ENCODE data around the gene FRMD1.

Gene FRMD1

GRCh38 chr6:168043848-168044415, 35.1 kb downstream of the FRMD1 start:
- no peak for DNase-seq (ENCODE audit: low read depth in 1 of 2, low spot score in 1 of 2)

DNA sequence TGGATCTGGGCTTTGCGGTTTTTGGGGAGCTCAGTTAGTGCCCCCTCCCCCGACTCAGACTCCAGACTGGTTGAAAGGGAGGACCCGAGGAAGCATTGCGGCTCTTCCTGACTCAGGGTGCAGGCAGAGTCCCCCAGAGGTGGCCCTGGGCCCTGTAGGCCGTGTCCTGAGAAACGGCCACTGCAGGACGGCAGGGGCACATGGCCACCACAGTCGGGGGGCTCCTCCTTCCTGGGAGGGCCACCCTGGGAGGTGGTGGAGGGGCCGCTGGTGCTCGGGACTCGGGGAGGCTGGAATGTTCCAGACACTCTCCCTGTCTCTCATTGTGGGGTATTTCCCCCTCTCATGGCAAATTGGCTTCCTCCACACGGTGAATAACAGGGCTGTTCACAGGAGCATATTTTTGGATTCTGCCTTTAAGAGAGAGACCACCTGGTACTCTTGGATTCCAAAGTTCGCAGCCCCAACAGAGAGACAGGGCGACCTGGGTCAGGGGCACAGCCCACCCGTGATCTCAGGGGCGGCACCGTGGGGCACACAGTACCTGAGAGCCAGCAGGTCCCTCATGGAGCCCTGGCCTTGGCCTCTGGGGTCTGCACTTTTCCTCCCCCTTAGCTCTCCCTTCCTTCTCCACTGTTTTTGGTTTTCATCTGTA, 35.7 kb downstream of the FRMD1 start:
- DNase-seq (ENCODE audit: low read depth in 1 of 2, low spot score in 1 of 2), result no peak

GRCh38 chr6:168042426-168043192, 36.4 kb downstream of the FRMD1 start:
- no peak for DNase-seq (ENCODE audit: low read depth in 1 of 2, low spot score in 1 of 2)

DNA sequence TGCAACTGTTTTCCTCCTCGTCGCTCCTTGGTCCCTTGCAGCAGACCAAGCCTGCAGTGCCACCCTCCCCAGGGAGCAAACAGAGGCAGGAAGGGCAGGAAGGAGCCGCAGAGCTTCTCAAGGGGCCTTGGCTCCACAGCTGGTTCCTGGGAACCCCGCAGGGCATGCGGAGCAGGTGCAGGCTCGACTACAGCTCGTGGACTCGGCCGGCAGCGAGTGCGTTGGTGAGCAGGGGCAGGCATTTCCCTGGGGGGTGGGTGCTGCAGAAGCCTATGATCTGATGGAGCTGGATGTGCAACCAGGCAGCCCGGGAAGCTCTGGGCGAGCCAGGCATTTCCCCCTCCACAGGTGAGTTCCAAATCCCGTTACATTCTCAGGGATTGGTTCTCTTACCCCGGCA, 37.1 kb downstream of the FRMD1 start:
- DNase-seq (ENCODE audit: low read depth in 1 of 2, low spot score in 1 of 2), result no peak

- DNase-seq (ENCODE audit: low read depth in 1 of 2, low spot score in 1 of 2), result no peak
Observed at GRCh38 chr6:168040856-168041496, 38.0 kb downstream of the FRMD1 start.

DNA sequence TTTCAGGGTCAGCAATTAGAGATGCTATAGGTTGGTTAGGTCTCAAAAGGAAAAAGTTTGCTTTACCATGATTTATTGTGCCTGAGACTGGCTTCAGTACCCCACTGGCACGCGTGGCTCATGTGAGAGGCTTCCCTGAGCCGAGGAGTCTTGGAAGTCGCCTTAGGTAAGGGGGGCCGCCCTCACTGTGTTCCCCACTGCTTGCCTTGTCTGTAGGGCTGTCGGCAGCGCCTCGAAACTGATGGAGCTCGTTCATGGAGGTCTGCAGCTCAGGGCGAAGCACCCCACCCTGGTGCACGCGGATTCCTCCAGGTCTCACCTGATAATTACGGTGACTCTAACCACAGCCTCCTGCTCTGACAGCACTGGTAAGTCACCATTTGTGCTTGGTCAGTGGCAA, 39.2 kb downstream of the FRMD1 start:
- DNase-seq (ENCODE audit: low read depth in 1 of 2, low spot score in 1 of 2), result no peak

DNA sequence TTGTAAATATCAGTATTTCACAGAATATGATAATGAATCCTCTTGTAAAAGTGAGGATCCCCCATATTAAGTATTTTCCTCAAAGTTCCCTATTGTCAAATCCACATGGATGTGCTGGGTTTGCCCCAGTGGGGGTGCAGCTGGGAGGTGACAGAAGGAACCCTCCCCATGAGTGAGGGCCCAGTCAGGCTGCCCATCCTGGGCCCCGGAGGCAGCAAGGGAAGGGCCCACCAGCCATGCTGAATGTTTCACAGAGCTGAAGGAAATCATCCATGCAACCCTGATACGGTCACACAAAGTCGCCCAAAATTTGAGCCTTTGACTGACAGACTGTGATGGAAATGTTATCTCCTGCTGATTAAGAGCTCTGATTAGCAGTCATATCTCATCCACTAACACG, 39.7 kb downstream of the FRMD1 start:
- no peak for DNase-seq (ENCODE audit: low read depth in 1 of 2, low spot score in 1 of 2)

DNA sequence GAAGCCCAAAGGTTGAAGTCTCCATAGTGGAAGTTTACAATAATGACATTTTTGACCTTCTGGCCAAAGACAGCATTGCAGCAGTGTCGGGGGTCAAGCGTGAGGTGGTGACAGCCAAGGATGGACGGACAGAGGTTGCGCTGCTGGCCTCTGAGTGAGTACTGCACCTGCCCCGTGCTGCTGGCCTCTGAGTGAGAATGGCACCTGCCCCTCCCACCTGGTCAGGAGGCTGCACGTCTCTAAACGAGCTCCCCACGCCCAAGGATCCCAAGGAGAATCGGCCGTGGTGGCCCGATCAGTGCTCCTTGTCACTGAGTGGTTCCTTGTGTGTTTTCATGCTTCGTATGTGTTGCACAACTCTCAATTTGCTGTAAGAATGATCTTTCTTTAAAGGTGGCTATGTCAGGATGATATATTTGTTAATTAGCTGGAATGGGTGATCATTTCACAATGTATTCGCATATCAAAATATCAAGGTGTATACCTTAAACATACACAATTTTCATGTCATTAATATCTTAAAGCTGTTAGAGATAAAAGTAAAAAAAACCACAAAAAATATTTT, 40.4 kb downstream of the FRMD1 start:
- DNase-seq (ENCODE audit: low read depth in 1 of 2, low spot score in 1 of 2), result no peak

GRCh38 chr6:168037856-168038255, 41.2 kb downstream of the FRMD1 start:
- no peak for DNase-seq (ENCODE audit: low read depth in 1 of 2, low spot score in 1 of 2)

DNA sequence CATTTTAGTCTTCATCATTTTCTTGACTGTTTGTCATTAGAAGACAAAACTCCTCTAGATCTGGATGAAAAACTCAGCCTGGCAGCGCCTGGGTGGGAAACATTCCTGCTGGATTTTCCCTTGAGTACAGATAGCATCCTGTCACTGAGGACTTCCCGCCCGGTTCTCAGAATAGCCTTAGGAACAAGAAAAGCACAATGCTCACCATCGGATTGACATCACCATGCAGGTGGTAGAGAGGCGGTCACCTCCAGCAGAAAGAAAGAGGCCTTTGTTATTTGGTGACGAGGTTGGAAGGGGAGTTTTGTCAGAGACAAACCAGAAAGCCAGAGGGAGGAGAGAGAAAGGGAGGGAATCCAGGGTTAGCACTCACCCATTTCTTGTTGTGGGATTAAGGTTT, 41.8 kb downstream of the FRMD1 start:
- no peak for DNase-seq (ENCODE audit: low read depth in 1 of 2, low spot score in 1 of 2)

DNA sequence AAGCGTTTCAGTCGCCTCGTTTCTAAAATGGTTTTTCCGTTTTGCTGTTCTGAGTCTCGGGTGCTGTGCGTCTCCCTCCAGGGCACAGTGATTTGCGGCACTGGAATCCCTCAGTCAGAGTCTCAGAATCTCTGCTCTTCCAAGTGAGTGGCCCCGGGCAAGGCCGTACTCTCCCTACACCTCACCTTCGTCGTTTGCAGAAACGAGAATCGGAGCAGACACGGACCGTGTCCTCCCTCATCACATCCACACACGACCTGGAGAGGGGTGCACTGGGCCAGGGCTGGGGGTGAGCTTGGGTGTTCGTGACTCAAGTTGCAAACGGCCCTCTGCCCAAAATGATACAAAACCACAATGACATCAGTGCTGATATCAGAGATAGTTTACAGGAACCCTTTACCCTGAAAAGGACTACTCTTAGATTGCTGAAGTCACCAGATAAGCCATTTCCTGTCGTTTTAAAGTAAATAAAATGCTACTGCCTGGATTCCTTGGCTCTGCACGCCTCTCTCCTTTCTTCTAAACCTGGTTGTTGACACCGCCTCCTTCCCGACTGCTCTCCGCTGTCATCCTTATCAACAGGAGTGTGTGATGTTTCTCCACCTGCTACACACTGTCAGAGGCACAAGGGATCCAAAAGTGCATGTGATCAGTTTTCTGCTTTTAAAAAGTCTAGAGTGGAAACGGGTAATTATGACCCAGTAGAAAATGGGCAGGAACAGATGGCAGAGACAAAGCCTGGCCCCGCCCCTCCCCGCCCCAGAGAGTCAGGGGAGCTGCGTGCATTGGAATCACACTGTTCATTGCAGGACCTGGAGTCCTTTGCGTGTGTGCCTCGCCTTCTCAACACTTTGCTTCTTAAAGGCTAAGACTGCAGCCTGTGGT, 43.1 kb downstream of the FRMD1 start:
- no peak for DNase-seq (ENCODE audit: low read depth in 1 of 2, low spot score in 1 of 2)

GRCh38 chr6:168035098-168035660, 43.8 kb downstream of the FRMD1 start:
- DNase-seq (ENCODE audit: low read depth in 1 of 2, low spot score in 1 of 2), result no peak

DNA sequence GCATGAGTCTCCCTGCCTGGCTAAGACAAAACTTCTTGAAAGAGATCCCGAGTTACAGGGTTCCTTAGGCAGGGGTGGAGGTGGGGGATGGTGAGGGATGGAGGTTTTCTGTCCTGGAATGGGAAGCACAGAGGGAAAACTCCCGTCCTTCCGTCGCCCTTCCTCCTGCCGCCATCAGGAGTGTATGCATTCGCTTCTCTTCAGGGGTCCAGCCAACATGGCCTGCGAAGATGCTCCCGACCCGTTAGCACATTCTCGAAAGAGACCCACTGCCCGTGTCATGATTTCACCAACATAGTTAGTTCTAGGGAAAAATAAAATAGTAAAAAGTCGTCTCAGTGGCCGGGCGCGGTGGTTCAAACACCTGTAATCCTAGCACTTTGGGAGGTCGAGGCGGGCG, 44.5 kb downstream of the FRMD1 start:
- DNase-seq (ENCODE audit: low read depth in 1 of 2, low spot score in 1 of 2), result no peak

- DNase-seq (ENCODE audit: low read depth in 1 of 2, low spot score in 1 of 2), result no peak
Observed at GRCh38 chr6:168033791-168034190, 45.2 kb downstream of the FRMD1 start.

GRCh38 chr6:168032005-168032760, 46.8 kb downstream of the FRMD1 start:
- DNase-seq (ENCODE audit: low read depth in 1 of 2, low spot score in 1 of 2), result no peak

DNA sequence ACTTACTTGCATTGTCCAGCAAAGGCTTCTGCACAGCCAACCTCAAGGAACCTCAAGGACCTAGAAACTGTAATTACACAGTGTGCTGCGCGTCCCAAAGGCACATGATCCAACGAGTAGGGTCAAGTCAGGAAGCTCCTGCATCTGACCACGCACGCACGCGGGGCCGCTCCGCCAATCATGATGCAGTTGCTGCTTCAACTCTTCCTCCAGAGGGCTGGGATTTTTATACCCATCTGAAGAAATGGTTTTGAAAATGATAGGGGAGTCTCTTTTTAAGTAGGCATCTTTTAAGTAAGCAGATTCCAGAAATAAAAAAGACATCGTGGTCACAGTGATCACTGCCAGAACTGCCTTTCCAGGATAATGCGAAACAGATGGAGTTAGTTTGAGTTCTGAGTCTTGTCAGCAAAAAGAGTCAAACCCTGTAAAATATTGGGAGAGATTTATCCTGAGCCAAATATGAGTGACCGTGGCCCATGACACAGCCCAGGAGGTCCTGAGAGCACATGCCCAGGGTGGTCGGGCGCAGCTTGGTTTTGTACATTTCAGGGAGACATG, 47.5 kb downstream of the FRMD1 start:
- no peak for DNase-seq (ENCODE audit: low read depth in 1 of 2, low spot score in 1 of 2)

GRCh38 chr6:168030908-168031307, 48.1 kb downstream of the FRMD1 start:
- no peak for DNase-seq (ENCODE audit: low read depth in 1 of 2, low spot score in 1 of 2)

DNA sequence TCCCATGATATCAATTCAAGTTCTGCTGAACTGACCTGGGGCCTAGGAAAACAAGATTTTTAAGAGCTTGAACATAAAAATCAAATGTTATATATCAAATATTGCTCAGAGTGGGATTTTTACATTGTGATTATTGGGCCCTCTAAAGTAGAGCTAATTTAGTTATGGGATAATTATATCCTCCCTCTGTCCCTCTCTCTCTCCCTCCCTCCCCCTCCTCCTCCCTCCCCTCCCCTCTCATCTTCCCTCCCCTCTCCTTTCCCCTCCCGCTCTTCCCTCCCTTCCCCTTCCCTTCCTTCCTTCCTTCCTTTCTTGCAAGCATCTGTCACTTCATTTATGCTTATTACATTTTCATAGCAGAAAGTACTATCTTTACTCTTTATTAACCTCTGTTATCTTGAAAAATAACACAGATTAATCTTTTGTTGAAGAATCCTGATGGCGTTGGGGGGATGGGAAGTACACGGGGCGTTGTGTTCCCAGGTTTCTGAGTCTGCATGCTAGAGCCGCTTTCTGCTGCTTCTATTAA, 48.7 kb downstream of the FRMD1 start:
- DNase-seq (ENCODE audit: low read depth in 1 of 2, low spot score in 1 of 2), result no peak

All from stimulated activated CD4-positive, alpha-beta T cell treated with anti-CD3 and anti-CD28 coated beads, Interleukin-15, amount 100 ng/mL, for 1 hour (primary cell).